CD14-positive monocyte (primary cell): ENCODE data around the gene MINAR2. TPM values are rescaled to one million over a fixed set of nuclear protein-coding genes. Genes with fewer than 3 reads are reported as not detected.

Experiments
- DNase-seq, 3 donors: peaks; one replicate each; pipeline ENCODE4 v3.0.0-alpha.2; 2011 to 2022
- H2AFZ ChIP-seq: 2 replicates; pipeline ENCODE4 v1.6.0; 2012; ENCODE audit warnings: mild to moderate bottlenecking, low read depth, low read length, inconsistent platforms; ENCODE audit not compliant: insufficient read depth, poor library complexity, severe bottlenecking
- H3K27ac ChIP-seq, 2 donors: 1 replicate in 1 of 2; 2 replicates in 1 of 2; pipeline ENCODE4 v1.5.1; 2012 to 2013; ENCODE audit warnings: low read length in 2 of 2, control low read depth in 1 of 2, inconsistent platforms in 1 of 2, low read depth in 1 of 2, mild to moderate bottlenecking in 1 of 2
- H3K27me3 ChIP-seq, 2 donors: one replicate each; pipeline versions ENCODE4 v1.6.0 to v1.6.1; 2011 to 2013; ENCODE audit warnings: low read length in 2 of 2; ENCODE audit not compliant: control insufficient read depth in 2 of 2, insufficient read depth in 2 of 2
- H3K36me3 ChIP-seq, 2 donors: replicated peaks in 1 of 2; 1 replicate in 1 of 2; 2 replicates in 1 of 2; pipeline versions ENCODE4 v1.5.1 to v1.6.1; 2012 to 2013; ENCODE audit warnings: low read length in 2 of 2, control low read depth in 1 of 2, inconsistent platforms in 1 of 2, mild to moderate bottlenecking in 1 of 2; ENCODE audit not compliant: insufficient read depth in 2 of 2, control insufficient read depth in 1 of 2
- H3K4me1 ChIP-seq, 2 donors: 1 replicate in 1 of 2; 2 replicates in 1 of 2; pipeline versions ENCODE4 v1.5.1 to v1.6.1; 2012 to 2013; ENCODE audit warnings: low read length in 2 of 2, control low read depth in 1 of 2, inconsistent platforms in 1 of 2, mild to moderate bottlenecking in 1 of 2, moderate library complexity in 1 of 2; ENCODE audit not compliant: insufficient read depth in 2 of 2, control insufficient read depth in 1 of 2
- H3K4me2 ChIP-seq: replicated peaks from 2 replicates; pipeline ENCODE3; 2012; ENCODE audit warnings: low read length, moderate library complexity, mild to moderate bottlenecking; ENCODE audit not compliant: poor library complexity, severe bottlenecking; ENCODE audit errors: extremely low read depth
- H3K4me3 ChIP-seq, 3 experiments: fragments of 200-600 bp in 1 of 3; sonication (generic) in 1 of 3; replicated peaks in 1 of 3; 1 replicate in 2 of 3; 2 replicates in 1 of 3; pipeline ENCODE4 v1.5.1; 2011 to 2013; ENCODE audit warnings: low read length in 3 of 3, mild to moderate bottlenecking in 3 of 3, control low read depth in 2 of 3, low read depth in 2 of 3, inconsistent platforms in 1 of 3, moderate library complexity in 1 of 3
- H3K79me2 ChIP-seq: 2 replicates; pipeline ENCODE4 v1.6.0; 2012; ENCODE audit warnings: mild to moderate bottlenecking, control low read depth, inconsistent platforms, low read length, moderate library complexity; ENCODE audit not compliant: insufficient read depth
- H3K9ac ChIP-seq: 2 replicates; pipeline ENCODE4 v1.6.0; 2017; ENCODE audit warnings: low read length, mild to moderate bottlenecking; ENCODE audit not compliant: insufficient read depth, poor library complexity, severe bottlenecking
- H3K9me3 ChIP-seq, 2 donors: replicated peaks in 1 of 2; 1 replicate in 1 of 2; 2 replicates in 1 of 2; pipeline versions ENCODE4 v1.5.1 to v1.6.1; 2012 to 2013; ENCODE audit warnings: low read length in 2 of 2, control low read depth in 1 of 2; ENCODE audit not compliant: control insufficient read depth in 1 of 2, insufficient read depth in 1 of 2
- H4K20me1 ChIP-seq: 2 replicates; pipeline ENCODE4 v1.6.0; 2012; ENCODE audit warnings: mild to moderate bottlenecking, low read length, control low read depth, moderate library complexity; ENCODE audit not compliant: insufficient read depth
- H3K27ac Mint-ChIP-seq, 7 donors: one replicate each; pipeline ENCODE4 v1.8.0; 2020; ENCODE audit warnings: mild to moderate bottlenecking in 7 of 7, mixed read lengths in 7 of 7, moderate library complexity in 6 of 7, inconsistent platforms in 2 of 7
- H3K27me3 Mint-ChIP-seq, 3 donors: one replicate each; pipeline ENCODE4 v1.8.0; 2021 to 2022; ENCODE audit warnings: low read depth in 3 of 3, mild to moderate bottlenecking in 3 of 3, mixed read lengths in 3 of 3, moderate library complexity in 3 of 3, inconsistent platforms in 1 of 3
- H3K36me3 Mint-ChIP-seq, 2 donors: one replicate each; pipeline ENCODE4 v1.8.0; 2020; ENCODE audit warnings: mixed read lengths in 2 of 2, inconsistent platforms in 1 of 2, mild to moderate bottlenecking in 1 of 2
- H3K4me1 Mint-ChIP-seq: one replicate; pipeline ENCODE4 v1.8.0; 2020; ENCODE audit warnings: mild to moderate bottlenecking, mixed read lengths
- H3K4me3 Mint-ChIP-seq, 2 donors: one replicate each; pipeline ENCODE4 v1.8.0; 2020; ENCODE audit warnings: mild to moderate bottlenecking in 2 of 2, mixed read lengths in 2 of 2, moderate library complexity in 1 of 2
- H3K9me3 Mint-ChIP-seq, 7 donors: one replicate each; pipeline ENCODE4 v1.8.0; 2020 to 2022; ENCODE audit warnings: mixed read lengths in 7 of 7, mild to moderate bottlenecking in 6 of 7, moderate library complexity in 6 of 7, inconsistent platforms in 2 of 7
- WGBS: methylation state at CpG from one replicate; pipeline ENCODE4 v1.1.5; 2013; ENCODE audit warnings: missing lambda C conversion rate; ENCODE audit not compliant: insufficient coverage; 5-methylcytosine and 5-hydroxymethylcytosine counted together
- intact Hi-C, 2 donors: fragments of 100-400 bp; cut with micrococcal nuclease; formaldehyde crosslinking; loops; one replicate each; pipeline versions ENCODE4 v1.15.0 to v1.15.1; 2023
- polyA plus RNA-seq, 3 donors: library from polyadenylated mRNA; depleted of rRNA in 1 of 3; unstranded in 2 of 3; stranded (reverse) in 1 of 3; fragments of 300-500 nt in 2 of 3; fragments of >200 nt in 1 of 3; fragmentation: Illumina TruSeq in 2 of 3; gene quantifications; 1 replicate in 2 of 3; 2 replicates in 1 of 3; pipeline ENCODE4 v1.2.3, GENCODE V29; 2012 to 2021
- TF ChIP-seq, protein P1 (sequence below): fragments of 200-600 bp; IDR thresholded peaks from one replicate; pipeline ENCODE4 v1.8.0; 2022; ENCODE audit warnings: antibody characterized with exemption, mild to moderate bottlenecking

MINAR2 gene
- polyA plus RNA-seq, 3 donors = not detected

DNA sequence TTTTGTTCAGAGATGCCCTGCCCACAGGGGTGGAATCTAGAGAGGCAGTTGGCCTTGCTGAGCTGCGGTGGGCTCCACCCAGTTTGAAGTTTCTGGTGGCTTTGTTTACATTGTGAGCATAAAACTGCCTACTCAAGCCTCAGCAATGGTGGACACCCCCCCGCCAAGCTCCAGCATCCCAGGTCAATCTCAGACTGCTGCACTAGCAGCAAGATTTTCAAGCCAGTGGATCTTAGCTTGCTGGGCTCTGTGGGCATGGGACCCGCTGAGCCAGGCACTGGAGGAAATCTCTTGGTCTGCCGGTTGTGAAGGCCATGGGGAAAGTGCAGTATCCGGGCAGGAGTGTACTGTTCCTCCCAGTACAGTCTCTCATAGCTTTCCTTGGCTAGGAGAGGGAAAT, 55.5 kb downstream of the MINAR2 start:
- Histone ChIP-seq H3K27me3 (no peaks in the 10 kb centered on the region), H3K4me2 (no peak overlapping the region), H3K9me3 (peaks cover 0 to 31% of the 10 kb centered on the region in 2 donors), H2AFZ (no peak overlapping the region), H3K4me1 (no peaks in the 10 kb centered on the region), H3K4me3 (no peak overlapping the region), H4K20me1 (no peaks in the 10 kb centered on the region), H3K36me3 (no peaks in the 10 kb centered on the region), H3K27ac (no peak overlapping the region), H3K79me2 (no peaks in the 10 kb centered on the region), H3K9ac (no peak overlapping the region)
- DNase-seq = no peak
- intact Hi-C loops = no loop called here
- no peak overlapping the region for H3K4me3 Mint-ChIP-seq
- TF ChIP-seq, protein P1, sequence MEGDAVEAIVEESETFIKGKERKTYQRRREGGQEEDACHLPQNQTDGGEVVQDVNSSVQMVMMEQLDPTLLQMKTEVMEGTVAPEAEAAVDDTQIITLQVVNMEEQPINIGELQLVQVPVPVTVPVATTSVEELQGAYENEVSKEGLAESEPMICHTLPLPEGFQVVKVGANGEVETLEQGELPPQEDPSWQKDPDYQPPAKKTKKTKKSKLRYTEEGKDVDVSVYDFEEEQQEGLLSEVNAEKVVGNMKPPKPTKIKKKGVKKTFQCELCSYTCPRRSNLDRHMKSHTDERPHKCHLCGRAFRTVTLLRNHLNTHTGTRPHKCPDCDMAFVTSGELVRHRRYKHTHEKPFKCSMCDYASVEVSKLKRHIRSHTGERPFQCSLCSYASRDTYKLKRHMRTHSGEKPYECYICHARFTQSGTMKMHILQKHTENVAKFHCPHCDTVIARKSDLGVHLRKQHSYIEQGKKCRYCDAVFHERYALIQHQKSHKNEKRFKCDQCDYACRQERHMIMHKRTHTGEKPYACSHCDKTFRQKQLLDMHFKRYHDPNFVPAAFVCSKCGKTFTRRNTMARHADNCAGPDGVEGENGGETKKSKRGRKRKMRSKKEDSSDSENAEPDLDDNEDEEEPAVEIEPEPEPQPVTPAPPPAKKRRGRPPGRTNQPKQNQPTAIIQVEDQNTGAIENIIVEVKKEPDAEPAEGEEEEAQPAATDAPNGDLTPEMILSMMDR = no peak
- 90% methylated on average over 2 of the region's 5 CpGs for WGBS
- H3K27ac Mint-ChIP-seq = no peak overlapping the region
- H3K4me1 Mint-ChIP-seq = no peaks in the 10 kb centered on the region
- peaks cover 8 to 27% (median 20%) of the 10 kb centered on the region in 7 donors for H3K9me3 Mint-ChIP-seq
- H3K27me3 Mint-ChIP-seq = peaks cover 0 to 1% (median 0%) of the 10 kb centered on the region in 3 donors
- H3K36me3 Mint-ChIP-seq = no peaks in the 10 kb centered on the region

DNA sequence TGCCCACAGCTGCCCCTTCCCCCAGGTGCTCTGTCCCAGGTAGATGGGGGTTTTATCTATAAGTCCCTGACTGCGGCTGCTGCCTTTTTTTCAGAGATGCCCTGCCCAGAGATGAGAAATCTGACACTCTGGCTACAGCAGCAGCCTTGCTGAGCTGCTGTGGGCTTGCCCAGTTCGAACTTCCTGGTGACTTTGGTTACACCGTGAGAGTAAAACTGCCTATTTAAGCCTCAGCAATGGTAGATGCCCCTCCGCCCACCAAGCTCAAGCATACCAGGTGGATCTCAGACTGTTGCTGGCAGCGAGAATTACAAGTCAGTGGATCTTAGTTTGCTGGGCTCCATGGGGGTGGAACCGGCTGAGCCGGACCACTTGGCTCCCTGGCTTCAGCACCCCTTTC, 56.8 kb downstream of the MINAR2 start:
- TF ChIP-seq, protein P1 = no peak
- no peak overlapping the region for H2AFZ ChIP-seq
- intact Hi-C loops = no loop called here
- no peak overlapping the region for H3K27ac ChIP-seq
- no peaks in the 10 kb centered on the region for H3K27me3 ChIP-seq
- no peaks in the 10 kb centered on the region for H4K20me1 ChIP-seq
- H3K79me2 ChIP-seq = no peaks in the 10 kb centered on the region
- no peaks in the 10 kb centered on the region for H3K4me1 ChIP-seq
- no peak overlapping the region for H3K9ac ChIP-seq
- no peak overlapping the region for H3K4me3 ChIP-seq
- H3K4me3 Mint-ChIP-seq = no peak overlapping the region
- no peaks in the 10 kb centered on the region for H3K36me3 Mint-ChIP-seq
- WGBS = 74% methylated on average over 3 of the region's 7 CpGs
- H3K9me3 Mint-ChIP-seq = peaks cover 7 to 22% (median 9%) of the 10 kb centered on the region in 7 donors
- H3K9me3 ChIP-seq = peaks cover 0 to 23% of the 10 kb centered on the region in 2 donors
- peaks cover 0 to 1% (median 0%) of the 10 kb centered on the region in 3 donors for H3K27me3 Mint-ChIP-seq
- no peak overlapping the region for H3K4me2 ChIP-seq
- no peak for DNase-seq
- no peaks in the 10 kb centered on the region for H3K36me3 ChIP-seq
- H3K4me1 Mint-ChIP-seq = no peaks in the 10 kb centered on the region
- H3K27ac Mint-ChIP-seq = no peak overlapping the region
